Muscle of leg (tissue), 11 donors: ENCODE measurements around the gene TNP2. TPM values are rescaled to one million over a fixed set of nuclear protein-coding genes. Genes with fewer than 3 reads are reported as not detected.

Experiments
- DNase-seq: peaks from one replicate; pipeline ENCODE4 v3.0.0; 2013
- H3K27ac ChIP-seq: one replicate; pipeline ENCODE4 v1.5.1; 2013; ENCODE audit warnings: mild to moderate bottlenecking, low read length, control low read depth
- H3K27me3 ChIP-seq: one replicate; pipeline ENCODE4 v1.6.1; 2013; ENCODE audit warnings: low read length; ENCODE audit not compliant: control insufficient read depth, insufficient read depth
- H3K36me3 ChIP-seq: one replicate; pipeline ENCODE4 v1.6.1; 2013; ENCODE audit warnings: low read length; ENCODE audit not compliant: control insufficient read depth, insufficient read depth
- H3K4me1 ChIP-seq: one replicate; pipeline ENCODE4 v1.6.1; 2013; ENCODE audit warnings: low read length; ENCODE audit not compliant: control insufficient read depth, insufficient read depth
- H3K4me3 ChIP-seq: one replicate; pipeline ENCODE4 v1.5.1; 2013; ENCODE audit warnings: low read length, control low read depth
- H3K9me3 ChIP-seq: replicated peaks from 2 replicates; pipeline ENCODE4 v1.6.1; 2013; ENCODE audit warnings: low read depth, low read length; ENCODE audit not compliant: control insufficient read depth
- WGBS: methylation state at CpG from one replicate; pipeline ENCODE4 v1.1.5; 2013; ENCODE audit warnings: missing lambda C conversion rate; ENCODE audit not compliant: insufficient coverage; 5-methylcytosine and 5-hydroxymethylcytosine counted together
- polyA plus RNA-seq, 8 donors: library from polyadenylated mRNA; unstranded; fragments of 120-200 nt; gene quantifications; one replicate each; pipeline versions ENCODE4 v1.2.1 to v1.2.3, GENCODE V29; 2013; ENCODE audit warnings: inconsistent platforms in 1 of 8, low replicate concordance in 1 of 8; ENCODE audit not compliant: insufficient read length in 8 of 8, insufficient read depth in 1 of 8
- total RNA-seq: library from RNA; stranded (reverse); fragments of 120-200 nt; gene quantifications from one replicate; pipeline ENCODE4 v1.2.4, GENCODE V29; 2013

Gene TNP2
- total and polyA plus RNA-seq, 9 donors: not detected

DNA sequence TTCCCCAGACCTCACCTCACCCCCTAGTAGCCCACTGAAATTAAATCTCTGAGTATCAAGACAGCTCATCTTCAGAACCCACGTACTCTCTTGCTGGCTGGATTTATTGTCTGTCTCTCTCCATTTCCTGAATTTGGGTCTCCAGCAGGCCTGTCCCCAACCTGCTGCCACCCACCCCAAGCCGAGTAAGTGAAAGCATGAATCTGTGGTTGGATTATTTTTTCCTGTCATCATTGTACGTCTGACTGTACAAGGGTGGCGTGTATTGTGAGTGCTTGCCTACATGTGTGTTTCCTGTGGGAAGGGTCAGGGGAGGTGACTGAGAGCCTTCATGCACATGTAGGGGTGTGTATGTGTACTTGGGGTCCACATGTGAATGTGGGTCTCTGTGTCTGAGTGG, 5.4 kb downstream of the TNP2 start:
- Histone ChIP-seq H3K4me1 (peaks cover 7% of the 10 kb centered on the region), H3K27ac (no peak overlapping the region), H3K4me3 (no peak overlapping the region), H3K9me3 (no peaks in the 10 kb centered on the region), H3K27me3 (no peaks in the 10 kb centered on the region), H3K36me3 (no peaks in the 10 kb centered on the region)
- no peak for DNase-seq
- 56% methylated on average over 2 of the region's 4 CpGs for WGBS

DNA sequence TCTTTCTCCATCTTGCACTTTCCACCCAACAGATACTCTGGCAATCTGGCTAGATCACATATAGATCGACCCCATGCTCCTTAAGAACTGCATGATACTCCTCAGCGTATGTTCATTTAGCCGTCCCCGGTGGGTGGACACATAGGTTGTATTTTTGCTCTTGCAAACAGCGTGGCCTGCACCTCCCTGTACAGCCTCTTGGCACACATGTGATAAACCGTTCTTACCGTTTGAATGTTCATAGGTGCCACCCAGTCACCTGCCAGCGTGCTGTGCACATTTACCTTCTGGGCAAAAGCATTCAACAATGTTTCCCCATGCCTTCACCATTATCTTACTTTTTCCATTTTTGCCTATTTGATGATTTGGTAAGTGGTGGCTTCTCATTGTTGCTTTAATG, 6.2 kb downstream of the TNP2 start:
- Histone ChIP-seq H3K27me3 (no peaks in the 10 kb centered on the region), H3K27ac (no peak overlapping the region)
- 79% methylated on average over 7 of the region's 8 CpGs for WGBS

DNA sequence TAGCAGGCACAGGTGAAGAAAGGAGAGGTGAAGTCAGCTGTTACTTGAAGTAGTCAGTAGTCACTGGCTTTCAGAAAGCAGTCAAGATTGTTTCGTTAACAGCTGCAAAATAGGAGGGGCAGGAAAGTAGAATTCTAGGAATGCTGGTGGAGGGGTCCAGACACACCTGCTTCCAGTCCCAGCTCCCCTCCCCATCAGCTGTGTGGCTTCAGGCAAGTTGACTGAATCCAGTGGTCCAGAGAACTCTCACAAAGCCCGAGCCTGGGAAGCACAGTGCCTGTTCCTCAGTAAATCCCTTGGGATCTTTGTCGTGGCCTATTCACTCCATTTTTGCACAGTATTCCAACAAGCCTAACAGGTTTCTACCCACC, 8.5 kb downstream of the TNP2 start:
- Histone ChIP-seq H3K4me3 (no peak overlapping the region), H3K36me3 (no peaks in the 10 kb centered on the region), H3K27me3 (no peaks in the 10 kb centered on the region), H3K4me1 (peaks cover 17% of the 10 kb centered on the region), H3K27ac (no peak overlapping the region), H3K9me3 (no peaks in the 10 kb centered on the region)
- DNase-seq: no peak
- no CpG with 5 or more reads among the region's 3 CpGs for WGBS

More for the DNA sequence above, 6.2 kb downstream of the TNP2 start:
- no peaks in the 10 kb centered on the region for H3K9me3 ChIP-seq
- no peak for DNase-seq
- no peak overlapping the region for H3K4me3 ChIP-seq
- H3K4me1 ChIP-seq: peaks cover 8% of the 10 kb centered on the region
- no peaks in the 10 kb centered on the region for H3K36me3 ChIP-seq

DNA sequence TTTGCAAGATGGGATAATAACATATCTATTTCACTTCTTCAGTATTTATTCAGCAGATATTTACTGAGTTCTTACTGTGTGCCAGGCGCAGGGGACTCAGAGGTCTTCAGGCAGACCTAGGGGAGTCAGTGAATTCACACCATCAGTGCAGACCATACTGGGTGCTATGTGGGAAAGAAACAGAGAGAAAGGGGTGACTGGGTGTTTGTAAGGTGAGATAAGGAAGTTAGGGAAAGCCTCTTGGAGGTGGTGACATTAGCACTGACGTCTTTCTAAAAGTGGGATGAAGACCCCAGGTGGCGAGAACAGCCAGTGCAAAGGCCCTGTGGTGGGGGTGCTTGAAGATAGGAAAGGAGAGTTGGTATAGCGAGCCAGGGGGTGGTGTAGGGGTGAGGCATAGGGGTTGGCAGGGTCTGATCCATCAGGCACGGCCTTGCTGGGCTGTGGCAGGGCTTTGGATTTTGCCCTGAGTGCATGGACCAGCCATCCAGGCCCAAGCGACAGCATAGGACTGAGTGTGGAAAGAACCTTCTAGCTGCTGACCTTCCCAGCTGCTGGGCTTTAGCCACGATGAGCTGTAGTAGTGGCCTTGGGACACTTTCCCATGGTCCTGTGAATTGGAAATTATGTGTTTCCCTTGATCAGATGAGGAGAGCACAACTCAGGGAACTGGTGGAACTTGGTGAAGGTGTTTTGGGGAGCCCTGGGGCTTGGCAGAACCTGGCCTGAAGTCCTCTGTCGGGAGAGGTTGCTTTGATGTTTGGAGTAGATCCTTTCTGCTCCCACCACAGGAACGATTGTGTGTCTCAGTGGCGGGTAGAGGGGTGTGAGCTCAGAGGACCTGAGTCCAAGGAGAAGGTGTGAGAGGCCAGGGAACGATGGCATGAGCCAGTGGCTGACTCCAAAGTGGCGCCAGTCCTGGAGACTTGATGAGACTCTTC, 9.2 kb downstream of the TNP2 start:
- Histone ChIP-seq H3K9me3 (no peaks in the 10 kb centered on the region), H3K27me3 (no peaks in the 10 kb centered on the region), H3K27ac (no peak overlapping the region), H3K4me3 (no peak overlapping the region), H3K36me3 (no peaks in the 10 kb centered on the region), H3K4me1 (peaks cover 17% of the 10 kb centered on the region)
- WGBS: 85% methylated on average over 9 of the region's 12 CpGs
- DNase-seq: no peak

DNA sequence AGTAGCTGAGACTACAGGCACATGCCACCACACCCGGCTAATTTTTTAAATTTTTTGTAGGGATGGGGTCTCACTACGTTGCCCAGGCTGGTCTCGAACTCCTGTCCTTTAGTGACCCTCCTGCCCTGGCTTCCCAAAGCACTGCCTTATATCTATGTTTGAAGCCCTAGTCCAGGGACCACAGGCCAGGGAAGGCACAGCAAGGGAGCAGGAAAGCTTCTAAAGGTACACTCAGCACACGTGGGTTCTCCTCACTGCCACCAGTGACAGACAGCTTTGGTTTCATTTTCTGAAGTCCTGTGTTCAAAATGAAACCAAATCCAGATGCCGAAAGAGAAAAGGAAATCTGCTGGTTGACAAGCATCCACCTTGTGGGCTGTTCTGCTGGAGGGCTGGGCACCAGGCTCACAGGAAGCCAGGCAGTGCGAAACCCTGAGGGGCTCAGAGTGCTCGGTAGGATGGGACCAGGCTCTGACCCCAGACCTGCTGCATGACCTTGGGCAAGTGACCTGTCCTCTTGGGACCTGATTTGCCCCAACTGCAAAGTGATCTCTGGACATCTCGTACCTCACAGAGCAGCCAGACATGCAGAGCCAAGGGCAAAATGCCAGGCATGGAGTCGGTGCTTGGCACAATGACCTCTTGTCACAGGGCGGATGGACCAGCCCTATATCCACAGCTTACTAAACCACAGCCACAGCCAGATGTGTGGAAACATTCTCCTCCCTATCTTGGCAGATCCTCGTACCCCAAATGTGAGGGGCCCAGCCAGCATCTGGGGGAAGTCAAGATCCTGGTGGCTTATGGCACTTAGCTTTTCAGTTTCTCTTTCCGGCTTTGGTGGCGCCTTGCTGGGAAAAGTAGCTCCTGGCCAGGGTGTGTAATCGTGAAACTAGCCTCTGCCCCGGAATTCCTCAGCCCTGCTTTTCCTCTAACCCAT, 10.3 kb downstream of the TNP2 start:
- WGBS: 37% methylated on average over 6 of the region's 15 CpGs
- Histone ChIP-seq H3K27me3 (peaks cover 7% of the 10 kb centered on the region), H3K4me1 (peaks cover 23% of the 10 kb centered on the region), H3K9me3 (no peaks in the 10 kb centered on the region), H3K4me3 (no peak overlapping the region), H3K36me3 (no peaks in the 10 kb centered on the region), H3K27ac (no peak overlapping the region)
- peak; percentile 62 for DNase-seq

DNA sequence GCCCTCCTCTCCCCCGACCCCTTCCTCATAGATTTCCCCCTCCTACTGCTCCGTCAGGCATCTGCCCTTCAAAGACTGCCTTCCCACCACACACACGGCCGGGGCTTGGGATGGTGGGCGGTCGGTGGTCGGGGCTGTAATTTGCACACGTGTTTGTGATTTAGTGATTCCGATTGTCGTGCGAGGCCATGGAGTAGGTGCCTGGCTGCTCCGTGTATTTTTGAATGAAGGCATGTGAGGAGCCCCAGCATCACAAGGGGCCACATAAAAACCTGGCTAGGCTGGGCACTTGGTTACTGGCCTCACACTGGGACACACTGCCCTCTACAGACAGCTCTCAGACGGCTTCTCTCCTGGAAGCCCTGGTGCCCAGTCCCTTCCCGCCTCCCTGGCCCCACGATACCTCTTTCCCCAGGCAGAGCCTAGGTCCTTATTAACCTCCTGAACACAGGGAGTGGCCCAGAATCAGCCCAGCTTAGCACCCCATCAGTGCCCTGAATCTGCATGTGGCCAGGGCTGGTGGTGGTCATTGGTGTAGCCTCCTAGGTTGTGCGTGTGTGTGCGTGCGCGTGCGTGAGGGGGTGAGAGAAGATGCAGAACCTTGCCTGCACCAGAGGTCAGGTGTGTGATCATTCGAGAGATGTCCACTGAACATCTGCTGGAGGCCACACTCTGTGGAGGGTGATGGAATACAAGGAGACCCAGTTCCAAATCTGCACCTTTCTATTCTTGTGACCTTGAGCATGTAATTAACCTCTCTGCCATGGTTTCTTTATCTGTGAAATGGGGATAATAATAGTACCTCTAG, 11.8 kb downstream of the TNP2 start:
- H3K4me3 ChIP-seq: peak overlapping the region; percentile 72
- H3K9me3 ChIP-seq: no peaks in the 10 kb centered on the region
- peaks cover 3% of the 10 kb centered on the region for H3K36me3 ChIP-seq
- 2% methylated on average over 7 of the region's 21 CpGs for WGBS
- peaks cover 14% of the 10 kb centered on the region for H3K27me3 ChIP-seq
- peak overlapping the region; percentile 96 for H3K27ac ChIP-seq
- peak; percentile 91 for DNase-seq
- H3K4me1 ChIP-seq: peaks cover 29% of the 10 kb centered on the region

DNA sequence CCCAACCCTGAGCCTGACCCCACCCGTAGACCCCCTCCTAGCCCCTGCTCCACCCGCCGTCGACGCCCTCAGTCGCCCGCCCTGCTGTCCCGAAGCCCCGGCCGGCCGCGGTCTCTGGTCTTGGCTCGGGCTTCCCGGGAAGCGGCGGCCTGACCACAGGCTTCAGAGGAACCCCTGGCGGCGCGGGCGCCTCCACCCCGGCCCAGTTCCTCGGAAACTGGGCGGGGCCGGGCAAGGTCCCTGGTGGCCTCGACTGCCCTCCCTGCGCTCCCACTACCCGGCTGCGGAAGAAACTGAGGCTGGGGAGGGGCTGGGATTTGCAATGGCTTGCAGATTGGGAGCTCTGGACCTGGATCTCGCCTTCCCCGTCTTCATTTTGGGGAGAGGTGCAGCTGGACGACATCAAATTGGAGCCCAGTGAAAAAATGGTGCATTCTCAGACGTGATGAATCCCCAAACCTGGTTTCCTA, 12.4 kb downstream of the TNP2 start:
- DNase-seq: peak; percentile 73
- H3K4me1 ChIP-seq: peaks cover 29% of the 10 kb centered on the region
- H3K27ac ChIP-seq: peak overlapping the region; percentile 96
- H3K36me3 ChIP-seq: peaks cover 3% of the 10 kb centered on the region
- peaks cover 14% of the 10 kb centered on the region for H3K27me3 ChIP-seq
- H3K4me3 ChIP-seq: peak overlapping the region; percentile 72
- H3K9me3 ChIP-seq: no peaks in the 10 kb centered on the region
- WGBS: under 1% methylated on average over 25 of the region's 32 CpGs

DNA sequence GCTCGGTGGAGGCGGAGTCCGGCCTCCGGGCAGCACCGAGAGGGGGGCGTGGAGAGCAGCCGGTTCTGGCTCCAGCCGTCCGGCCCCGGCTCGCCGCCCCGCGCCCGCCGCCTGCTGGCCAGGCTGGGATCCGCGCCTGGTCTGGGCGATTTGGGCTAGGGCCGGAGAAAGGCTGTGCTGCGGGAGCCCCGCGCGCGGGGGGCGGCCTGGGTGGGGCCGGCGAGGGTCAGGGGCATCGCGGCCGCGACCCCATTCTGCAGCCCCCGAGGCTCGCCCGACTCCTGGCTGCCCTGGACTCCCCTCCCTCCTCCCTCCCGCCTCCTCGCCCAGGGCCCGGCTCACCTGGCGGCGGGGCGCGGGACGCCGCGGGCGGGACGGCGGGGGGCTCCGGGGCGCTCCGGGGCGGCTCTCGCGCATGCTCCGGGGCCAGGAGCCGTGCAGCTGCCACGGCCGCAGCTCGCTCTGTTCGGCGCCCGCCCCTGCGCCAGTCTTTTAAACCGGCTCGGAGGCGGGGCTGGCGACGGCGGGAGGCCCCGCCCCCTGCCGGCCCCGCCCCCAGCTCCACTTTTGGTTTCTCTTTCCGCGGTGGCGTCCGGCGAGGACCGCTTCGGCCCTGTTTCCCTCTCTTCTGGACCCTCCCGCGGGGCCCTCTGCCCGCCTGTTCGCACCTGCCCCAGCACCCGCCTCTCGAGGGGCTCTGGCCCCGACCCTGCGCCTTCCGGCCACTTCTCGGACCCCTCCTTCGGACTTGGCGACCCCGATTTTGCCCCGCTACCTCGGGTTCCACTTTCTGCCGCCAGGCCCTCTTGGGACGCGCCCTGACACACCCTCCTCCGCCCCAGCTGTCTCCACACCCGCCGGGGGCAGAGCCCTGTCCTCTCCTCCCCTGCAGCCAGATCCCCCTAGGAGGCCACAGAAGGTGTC, 13.1 kb downstream of the TNP2 start, which contains the start of gene SOCS1:
Gene SOCS1, minus strand, starts transcription at position 468 of the 924 bp plus-strand sequence. CDS start 726 bp downstream, outside the sequence.
- DNase-seq: peak; percentile 95
- H3K9me3 ChIP-seq: no peaks in the 10 kb centered on the region
- H3K27ac ChIP-seq: peak within 1 kb of the TSS; percentile 96
- H3K27me3 ChIP-seq: peaks cover 14% of the 10 kb centered on the region
- under 1% methylated on average over 98 of the region's 100 CpGs for whole genome bisulfite sequencing
- H3K4me1 ChIP-seq: peaks cover 29% of the 10 kb centered on the region
- peak within 1 kb of the TSS; percentile 72 for H3K4me3 ChIP-seq
- H3K36me3 ChIP-seq: peaks cover 3% of the 10 kb centered on the region
